ENCODE data around the gene LARP4B.

Gene LARP4B

DNA sequence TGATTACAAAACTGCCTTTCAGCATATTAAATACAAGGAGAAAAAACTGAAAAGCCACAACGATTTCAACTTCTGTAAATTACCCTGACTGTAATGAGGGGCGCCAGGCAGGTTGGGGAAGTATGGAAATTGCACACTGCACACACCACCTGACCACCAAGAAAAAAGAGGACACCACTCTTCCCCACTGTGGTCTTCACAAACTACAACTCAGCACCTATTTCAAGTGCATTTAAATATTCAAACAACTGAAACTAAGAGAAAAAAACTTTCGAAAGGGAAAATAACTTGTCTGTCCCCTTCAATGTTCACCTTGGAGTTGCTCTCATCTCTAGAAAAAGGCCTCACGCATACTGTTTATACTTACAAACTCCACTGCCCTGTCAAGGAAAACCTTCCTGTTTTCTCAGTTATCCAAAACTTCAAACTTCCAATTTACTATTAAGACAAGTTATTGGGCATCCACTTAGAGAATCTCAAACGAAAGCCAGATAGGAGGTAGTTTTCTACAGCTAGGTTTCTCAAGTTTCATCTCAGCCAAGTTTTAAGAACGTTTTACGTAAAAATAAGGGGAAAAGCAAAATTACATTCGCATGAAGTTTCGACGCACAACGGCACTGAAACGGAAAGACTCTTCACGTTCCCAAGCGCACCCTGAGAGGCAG lies 1.4 kb downstream of the LARP4B start:
- peaks cover 37% of the 10 kb centered on the region for H3K36me3 Mint-ChIP-seq (ENCODE audit: insufficient read depth)
- H3K4me3 Mint-ChIP-seq, result peak overlapping the region; percentile 90 to 91
- H3K27me3 Mint-ChIP-seq, result no peaks in the 10 kb centered on the region
- peaks cover 29 to 46% of the 10 kb centered on the region in 2 donors for H3K4me1 Mint-ChIP-seq (ENCODE audit: low read depth in 2 of 2)
- ATAC-seq (replicated peaks) (no peak), DNase-seq (no peak)
- H3K9me3 Mint-ChIP-seq, result no peaks in the 10 kb centered on the region
- H3K27ac Mint-ChIP-seq, result peak overlapping the region; percentile 93 to 97

GRCh38 chr10:927131-927530 lies 4.4 kb downstream of the LARP4B start:
- Mint-ChIP-seq H3K4me1 (ENCODE audit: low read depth in 2 of 2) (peaks cover 42 to 65% of the 10 kb centered on the region in 2 donors), H3K4me3 (peak overlapping the region in 1 of 2 donors; percentile 17), H3K27ac (no peak overlapping the region), H3K36me3 (ENCODE audit: insufficient read depth) (peaks cover 48% of the 10 kb centered on the region), H3K9me3 (no peaks in the 10 kb centered on the region), H3K27me3 (no peaks in the 10 kb centered on the region)
- DNase-seq, result no peak
- ATAC-seq (replicated peaks), result no peak

- Mint-ChIP-seq H3K9me3 (no peaks in the 10 kb centered on the region), H3K4me1 (ENCODE audit: low read depth in 2 of 2) (peaks cover 50 to 70% of the 10 kb centered on the region in 2 donors), H3K27ac (peak overlapping the region in 1 of 2 donors; percentile 9), H3K4me3 (peak overlapping the region in 1 of 2 donors; percentile 44), H3K27me3 (no peaks in the 10 kb centered on the region), H3K36me3 (ENCODE audit: insufficient read depth) (peaks cover 45% of the 10 kb centered on the region)
- ATAC-seq (replicated peaks) (no peak), DNase-seq (no peak)
These were observed 5.3 kb downstream of the LARP4B start for GRCh38 chr10:926075-926698.

DNA sequence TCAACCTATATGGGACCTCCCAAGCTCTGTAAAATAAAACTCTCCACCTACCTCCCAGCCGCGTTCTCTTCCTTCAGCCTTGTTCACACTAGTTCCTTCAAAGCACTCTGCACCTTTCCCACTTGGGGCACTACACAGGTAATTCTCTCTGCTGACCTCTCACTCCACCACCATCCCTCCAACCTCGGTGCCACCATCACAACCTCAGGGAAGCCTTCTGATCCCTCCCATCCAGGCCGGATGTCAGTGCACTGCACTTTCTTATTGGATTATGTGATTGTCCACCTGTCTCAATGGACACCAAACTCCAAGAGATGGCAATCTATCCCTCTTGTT lies 7.0 kb downstream of the LARP4B start:
- no peak for ATAC-seq (replicated peaks)
- Mint-ChIP-seq H3K36me3 (ENCODE audit: insufficient read depth) (peaks cover 36% of the 10 kb centered on the region), H3K27ac (no peak overlapping the region), H3K9me3 (no peaks in the 10 kb centered on the region), H3K27me3 (no peaks in the 10 kb centered on the region), H3K4me1 (ENCODE audit: low read depth in 2 of 2) (peaks cover 45 to 59% of the 10 kb centered on the region in 2 donors), H3K4me3 (peak overlapping the region; percentile 13 to 23)
- DNase-seq, result no peak

GRCh38 chr10:923844-924523 lies 7.5 kb downstream of the LARP4B start:
- Mint-ChIP-seq H3K36me3 (ENCODE audit: insufficient read depth) (peaks cover 35% of the 10 kb centered on the region), H3K27ac (no peak overlapping the region), H3K9me3 (no peaks in the 10 kb centered on the region), H3K27me3 (no peaks in the 10 kb centered on the region), H3K4me3 (peak overlapping the region; percentile 13 to 23), H3K4me1 (ENCODE audit: low read depth in 2 of 2) (peaks cover 43 to 59% of the 10 kb centered on the region in 2 donors)
- DNase-seq (no peak), ATAC-seq (replicated peaks) (no peak)

DNA sequence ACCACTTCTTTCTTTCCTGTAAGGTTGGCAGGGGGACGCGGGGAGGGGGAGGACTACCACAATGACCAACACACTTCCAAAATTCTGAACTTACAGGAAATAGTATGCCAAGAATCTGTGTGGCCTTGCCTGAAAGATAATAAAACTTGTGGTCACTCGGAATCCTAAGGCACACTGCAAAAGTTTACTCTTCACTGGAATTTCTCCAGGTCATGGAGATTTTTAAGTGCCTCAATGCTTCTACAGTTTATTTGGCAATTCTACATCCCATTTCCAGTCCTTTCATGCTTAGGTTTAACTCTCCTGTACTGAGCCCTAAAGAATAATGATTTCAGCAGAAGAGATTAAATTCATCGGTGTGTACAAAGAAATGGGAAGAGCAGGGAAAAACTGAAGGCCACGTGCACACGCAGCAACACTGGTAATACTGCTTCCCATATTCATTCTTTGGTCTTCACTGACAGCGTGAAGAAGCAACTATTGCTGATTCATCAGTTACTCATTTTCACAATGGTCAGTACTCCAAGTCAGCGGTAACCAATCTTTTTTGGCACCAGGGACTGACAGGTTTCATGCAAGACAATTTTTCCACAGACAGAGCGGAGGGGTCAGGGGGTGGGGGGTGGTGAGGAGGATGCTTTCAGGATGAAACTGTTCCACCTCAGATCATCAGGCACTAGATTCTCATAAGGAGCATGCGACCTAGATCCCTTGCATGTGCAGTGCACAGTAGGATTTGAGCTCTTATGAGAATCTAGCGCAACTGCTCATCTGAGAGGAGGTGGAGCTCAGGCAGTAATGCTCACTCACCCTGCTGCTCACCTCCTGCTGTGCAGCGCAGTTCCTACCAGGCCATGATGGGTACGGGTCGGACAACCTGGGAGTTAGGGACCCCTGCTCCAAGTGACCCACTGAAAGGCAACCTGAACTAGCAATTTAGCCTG lies 9.8 kb downstream of the LARP4B start:
- no peaks in the 10 kb centered on the region for H3K9me3 Mint-ChIP-seq
- peak overlapping the region; percentile 32 to 39 for H3K27ac Mint-ChIP-seq
- H3K4me1 Mint-ChIP-seq (ENCODE audit: low read depth in 2 of 2), result peaks cover 33 to 48% of the 10 kb centered on the region in 2 donors
- peaks cover 36% of the 10 kb centered on the region for H3K36me3 Mint-ChIP-seq (ENCODE audit: insufficient read depth)
- H3K4me3 Mint-ChIP-seq, result no peak overlapping the region
- no peaks in the 10 kb centered on the region for H3K27me3 Mint-ChIP-seq
- no peak for ATAC-seq (replicated peaks)
- DNase-seq, result no peak

- ATAC-seq (replicated peaks), result no peak
These were observed 11.1 kb downstream of the LARP4B start for GRCh38 chr10:920450-920849.

GRCh38 chr10:919481-919880 lies 12.0 kb downstream of the LARP4B start:
- peaks cover 25 to 29% of the 10 kb centered on the region in 2 donors for H3K4me1 Mint-ChIP-seq (ENCODE audit: low read depth in 2 of 2)
- no peak overlapping the region for H3K4me3 Mint-ChIP-seq
- H3K36me3 Mint-ChIP-seq (ENCODE audit: insufficient read depth), result peaks cover 18% of the 10 kb centered on the region
- peak overlapping the region in 1 of 2 donors; percentile 12 for H3K27ac Mint-ChIP-seq
- DNase-seq (no peak), ATAC-seq (replicated peaks) (no peak)
- no peaks in the 10 kb centered on the region for H3K27me3 Mint-ChIP-seq
- no peaks in the 10 kb centered on the region for H3K9me3 Mint-ChIP-seq

More at GRCh38 chr10:920450-920849, 11.1 kb downstream of the LARP4B start:
- H3K4me1 Mint-ChIP-seq (ENCODE audit: low read depth in 2 of 2), result peaks cover 28 to 38% of the 10 kb centered on the region in 2 donors
- H3K27ac Mint-ChIP-seq, result peak overlapping the region in 1 of 2 donors; percentile 56
- no peaks in the 10 kb centered on the region for H3K9me3 Mint-ChIP-seq
- DNase-seq, result no peak
- peaks cover 23% of the 10 kb centered on the region for H3K36me3 Mint-ChIP-seq (ENCODE audit: insufficient read depth)
- H3K4me3 Mint-ChIP-seq, result no peak overlapping the region
- H3K27me3 Mint-ChIP-seq, result no peaks in the 10 kb centered on the region

DNA sequence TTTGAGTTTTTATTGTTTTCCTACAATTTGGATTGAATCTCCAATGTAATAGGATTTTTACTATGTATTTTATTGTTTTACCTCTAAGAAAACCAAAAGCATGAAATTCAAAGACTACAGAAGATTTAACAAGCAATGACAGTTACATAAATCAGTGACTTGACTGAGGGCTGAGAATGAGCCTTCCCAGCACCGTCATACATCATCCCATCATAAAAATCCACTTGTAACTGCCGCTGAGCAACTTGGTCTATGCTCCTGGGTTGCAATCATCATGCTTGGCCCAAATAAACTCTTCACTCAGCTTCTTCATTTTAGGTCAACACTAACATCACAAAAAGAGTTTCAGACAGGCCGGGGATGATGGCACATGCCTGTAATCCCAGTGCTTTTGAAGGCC lies 13.5 kb downstream of the LARP4B start:
- H3K27ac Mint-ChIP-seq, result peak overlapping the region in 1 of 2 donors; percentile 63
- peaks cover 14% of the 10 kb centered on the region for H3K36me3 Mint-ChIP-seq (ENCODE audit: insufficient read depth)
- DNase-seq, result no peak
- H3K27me3 Mint-ChIP-seq, result no peaks in the 10 kb centered on the region
- ATAC-seq (replicated peaks), result no peak
- H3K4me3 Mint-ChIP-seq, result no peak overlapping the region
- H3K9me3 Mint-ChIP-seq, result no peaks in the 10 kb centered on the region
- H3K4me1 Mint-ChIP-seq (ENCODE audit: low read depth in 2 of 2), result peaks cover 20 to 27% of the 10 kb centered on the region in 2 donors

DNA sequence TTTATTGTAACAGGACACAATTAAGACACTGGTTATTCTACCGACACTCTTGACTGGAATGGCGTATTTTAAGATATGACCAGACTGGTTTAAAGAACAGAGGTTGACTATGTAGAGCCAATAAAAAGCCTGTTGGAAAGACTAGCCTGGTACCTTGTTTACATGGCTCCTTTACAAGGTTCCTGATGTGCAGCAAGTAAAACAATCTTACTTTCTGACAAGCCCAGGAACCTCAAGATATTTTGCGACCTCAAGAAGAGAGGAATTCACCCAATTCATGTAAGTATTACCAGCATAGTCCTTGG lies 14.1 kb downstream of the LARP4B start:
- Mint-ChIP-seq H3K27me3 (no peaks in the 10 kb centered on the region), H3K27ac (no peak overlapping the region), H3K4me3 (no peak overlapping the region), H3K9me3 (no peaks in the 10 kb centered on the region), H3K4me1 (ENCODE audit: low read depth in 2 of 2) (peaks cover 19 to 27% of the 10 kb centered on the region in 2 donors), H3K36me3 (ENCODE audit: insufficient read depth) (peaks cover 12% of the 10 kb centered on the region)
- ATAC-seq (replicated peaks) (no peak), DNase-seq (no peak)

DNA sequence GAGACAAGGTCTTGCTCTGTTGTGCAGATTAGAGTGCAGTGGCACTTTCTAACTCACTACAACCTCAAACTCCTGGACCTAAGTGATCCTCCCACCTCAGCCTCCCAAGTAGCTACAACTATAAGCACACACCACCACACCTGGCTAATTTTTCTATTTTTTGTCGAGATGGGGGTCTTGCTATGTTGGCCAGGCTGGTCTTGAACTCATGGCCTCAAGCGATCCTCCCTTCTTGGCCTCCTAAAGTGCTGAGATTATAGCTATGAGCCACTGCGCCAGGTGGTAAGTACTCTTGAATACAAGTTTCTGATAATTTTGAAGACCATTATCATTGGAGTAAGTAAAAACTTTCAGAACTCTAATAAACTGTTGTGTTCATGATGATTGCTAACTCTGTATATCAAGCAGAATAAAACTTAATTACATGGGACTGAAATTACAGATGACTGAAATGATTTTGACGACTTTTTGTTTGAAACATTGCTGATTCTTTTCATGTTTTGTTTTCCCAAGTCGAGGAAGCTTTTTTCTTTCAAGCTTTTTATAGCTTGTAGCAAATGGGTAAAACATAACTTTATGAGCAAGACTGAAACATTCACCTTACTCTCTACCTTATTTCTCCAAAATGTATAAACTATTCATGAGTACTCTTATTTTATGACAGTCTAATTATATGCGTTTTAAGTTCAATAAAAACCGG lies 14.6 kb downstream of the LARP4B start:
- Mint-ChIP-seq H3K4me1 (ENCODE audit: low read depth in 2 of 2) (peaks cover 15 to 25% of the 10 kb centered on the region in 2 donors), H3K27ac (no peak overlapping the region), H3K4me3 (no peak overlapping the region), H3K27me3 (no peaks in the 10 kb centered on the region), H3K9me3 (no peaks in the 10 kb centered on the region), H3K36me3 (ENCODE audit: insufficient read depth) (peaks cover 13% of the 10 kb centered on the region)
- ATAC-seq (replicated peaks) (no peak), DNase-seq (no peak)

DNA sequence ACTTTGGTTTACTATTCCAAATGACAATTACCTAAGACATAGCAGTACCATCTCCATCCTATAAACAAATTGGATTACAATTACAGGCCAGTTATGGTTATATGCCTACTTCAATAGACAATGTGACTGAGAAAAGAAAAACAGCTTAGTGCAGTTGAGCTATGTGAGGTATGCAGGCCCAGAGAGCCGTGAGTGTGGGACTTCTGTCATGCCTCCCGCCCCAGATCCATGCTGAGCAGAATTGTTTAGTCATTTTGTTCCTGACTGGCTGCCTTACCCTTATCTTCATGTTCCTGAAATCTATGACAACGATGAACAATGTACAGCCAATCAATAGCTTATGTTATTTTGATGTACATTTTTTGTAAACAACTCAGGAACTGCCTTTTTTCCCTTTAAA lies 21.7 kb downstream of the LARP4B start:
- DNase-seq (no peak), ATAC-seq (replicated peaks) (no peak)
- Mint-ChIP-seq H3K4me3 (no peak overlapping the region), H3K27me3 (no peaks in the 10 kb centered on the region), H3K27ac (no peak overlapping the region), H3K9me3 (no peaks in the 10 kb centered on the region), H3K36me3 (ENCODE audit: insufficient read depth) (peaks cover 41% of the 10 kb centered on the region), H3K4me1 (ENCODE audit: low read depth in 2 of 2) (peaks cover 17 to 42% of the 10 kb centered on the region in 2 donors)

- no peak for DNase-seq
- no peak overlapping the region for H3K4me3 Mint-ChIP-seq
- H3K36me3 Mint-ChIP-seq (ENCODE audit: insufficient read depth), result peaks cover 36% of the 10 kb centered on the region
- no peak for ATAC-seq (replicated peaks)
- H3K27ac Mint-ChIP-seq, result peak overlapping the region; percentile 61 to 68
- no peaks in the 10 kb centered on the region for H3K9me3 Mint-ChIP-seq
- no peaks in the 10 kb centered on the region for H3K27me3 Mint-ChIP-seq
- peaks cover 16 to 27% of the 10 kb centered on the region in 2 donors for H3K4me1 Mint-ChIP-seq (ENCODE audit: low read depth in 2 of 2)
These were observed 25.5 kb downstream of the LARP4B start for GRCh38 chr10:905972-906371.
